WTC11 (cell line): ENCODE results near the gene WASF3.

ENCODE experiments used
- ATF3 ChIP-seq: sonication (generic); formaldehyde crosslinking; conservative IDR thresholded peaks from 2 replicates; pipeline ENCODE4 v1.8.1; 2022; ENCODE audit warnings: mild to moderate bottlenecking, missing genetic modification reagents
- ZNF232 ChIP-seq: sonication (generic); formaldehyde crosslinking; IDR thresholded peaks from 2 replicates; pipeline ENCODE4 v1.8.0; 2022; ENCODE audit warnings: mild to moderate bottlenecking, missing genetic modification reagents

- TF ChIP-seq ZNF232 (CRISPR knock-in tag) (no peak), ATF3 (CRISPR knock-in tag) (no peak)
Measured at GRCh38 chr13:26618726-26619125, 61.2 kb downstream of the WASF3 start.
